ENCODE data around the gene KLK13.
A peak's percentile ranks its signal among the peaks of the same experiment; 100 is the strongest.

KLK13 gene

DNA sequence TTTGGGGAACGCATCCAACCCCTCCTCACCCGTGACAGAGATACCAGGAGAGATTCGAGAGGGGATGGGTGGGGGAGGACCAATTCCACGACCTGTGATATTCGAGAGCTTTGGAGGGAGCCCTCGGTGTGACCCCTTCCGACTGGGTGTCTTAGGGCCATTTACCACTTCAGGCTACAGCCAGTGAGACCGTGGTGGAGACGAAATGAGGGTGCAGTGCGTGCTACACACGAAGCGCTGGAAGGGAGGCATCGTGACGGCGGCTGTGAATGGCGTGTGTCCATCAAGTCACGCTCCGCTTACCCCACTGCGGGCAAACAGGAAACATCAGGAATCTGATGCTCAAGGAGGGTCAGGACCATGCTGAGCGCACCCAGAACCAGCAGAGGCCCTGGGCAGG lies 32.9 kb upstream of the KLK13 start:
- H2AFZ ChIP-seq: no peak overlapping the region
- no peak overlapping the region for H3K4me2 ChIP-seq (ENCODE audit: low read length)
- TF ChIP-seq, protein P1, sequence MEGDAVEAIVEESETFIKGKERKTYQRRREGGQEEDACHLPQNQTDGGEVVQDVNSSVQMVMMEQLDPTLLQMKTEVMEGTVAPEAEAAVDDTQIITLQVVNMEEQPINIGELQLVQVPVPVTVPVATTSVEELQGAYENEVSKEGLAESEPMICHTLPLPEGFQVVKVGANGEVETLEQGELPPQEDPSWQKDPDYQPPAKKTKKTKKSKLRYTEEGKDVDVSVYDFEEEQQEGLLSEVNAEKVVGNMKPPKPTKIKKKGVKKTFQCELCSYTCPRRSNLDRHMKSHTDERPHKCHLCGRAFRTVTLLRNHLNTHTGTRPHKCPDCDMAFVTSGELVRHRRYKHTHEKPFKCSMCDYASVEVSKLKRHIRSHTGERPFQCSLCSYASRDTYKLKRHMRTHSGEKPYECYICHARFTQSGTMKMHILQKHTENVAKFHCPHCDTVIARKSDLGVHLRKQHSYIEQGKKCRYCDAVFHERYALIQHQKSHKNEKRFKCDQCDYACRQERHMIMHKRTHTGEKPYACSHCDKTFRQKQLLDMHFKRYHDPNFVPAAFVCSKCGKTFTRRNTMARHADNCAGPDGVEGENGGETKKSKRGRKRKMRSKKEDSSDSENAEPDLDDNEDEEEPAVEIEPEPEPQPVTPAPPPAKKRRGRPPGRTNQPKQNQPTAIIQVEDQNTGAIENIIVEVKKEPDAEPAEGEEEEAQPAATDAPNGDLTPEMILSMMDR (IDR thresholded peaks at IDR 0.05): no peak
- H3K9ac ChIP-seq: no peak overlapping the region
- no peak overlapping the region for H3K4me3 ChIP-seq (ENCODE audit: low read depth, low read length)
- H3K4me1 ChIP-seq: peaks cover 7% of the 10 kb centered on the region
- H3K79me2 ChIP-seq: no peaks in the 10 kb centered on the region
- no peaks in the 10 kb centered on the region for H3K9me3 ChIP-seq (ENCODE audit: control insufficient read depth, low read length)
- H3K27ac ChIP-seq: no peak overlapping the region
- no peaks in the 10 kb centered on the region for H3K36me3 ChIP-seq (ENCODE audit: control insufficient read depth, insufficient read depth, low read length)
- H3K27me3 ChIP-seq (ENCODE audit: control insufficient read depth, insufficient read depth, low read length): no peaks in the 10 kb centered on the region

DNA sequence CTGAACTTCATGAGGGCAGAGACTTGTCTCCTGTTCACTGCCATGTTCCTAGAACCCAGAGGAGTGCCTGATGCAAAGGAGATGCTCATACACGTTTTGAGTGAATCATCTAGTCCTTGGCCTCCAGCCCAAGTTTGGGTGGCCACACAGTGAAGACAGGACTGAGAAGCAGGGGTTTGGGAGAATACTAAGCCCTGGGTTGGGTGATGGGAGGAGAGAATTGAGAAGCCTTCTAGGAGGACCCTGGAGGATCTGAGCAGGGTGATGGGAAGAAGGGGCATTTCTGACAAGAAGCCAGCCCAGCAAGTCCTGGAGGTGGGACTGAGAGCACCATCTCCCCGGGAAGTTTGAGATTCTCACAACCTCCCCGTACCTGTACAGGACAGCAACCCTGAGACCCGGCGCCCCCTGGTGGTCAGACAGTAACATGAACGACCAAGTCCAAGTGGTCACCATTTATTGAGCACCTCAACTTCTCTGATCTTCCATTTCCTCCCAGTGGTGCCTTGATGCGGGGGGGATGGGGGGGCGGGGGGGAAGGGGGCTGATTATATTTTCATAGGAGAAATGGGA lies 32.4 kb upstream of the KLK13 start:
- Histone ChIP-seq H3K27me3 (ENCODE audit: control insufficient read depth, insufficient read depth, low read length) (no peaks in the 10 kb centered on the region), H3K36me3 (ENCODE audit: control insufficient read depth, insufficient read depth, low read length) (no peaks in the 10 kb centered on the region), H3K79me2 (no peaks in the 10 kb centered on the region), H3K27ac (no peak overlapping the region), H3K4me2 (ENCODE audit: low read length) (no peak overlapping the region), H2AFZ (no peak overlapping the region), H3K4me1 (peaks cover 7% of the 10 kb centered on the region), H3K9ac (no peak overlapping the region), H3K9me3 (ENCODE audit: control insufficient read depth, low read length) (no peaks in the 10 kb centered on the region), H3K4me3 (ENCODE audit: low read depth, low read length) (no peak overlapping the region)
- TF ChIP-seq, protein P1 (IDR thresholded peaks at IDR 0.05): peak; percentile 66

DNA sequence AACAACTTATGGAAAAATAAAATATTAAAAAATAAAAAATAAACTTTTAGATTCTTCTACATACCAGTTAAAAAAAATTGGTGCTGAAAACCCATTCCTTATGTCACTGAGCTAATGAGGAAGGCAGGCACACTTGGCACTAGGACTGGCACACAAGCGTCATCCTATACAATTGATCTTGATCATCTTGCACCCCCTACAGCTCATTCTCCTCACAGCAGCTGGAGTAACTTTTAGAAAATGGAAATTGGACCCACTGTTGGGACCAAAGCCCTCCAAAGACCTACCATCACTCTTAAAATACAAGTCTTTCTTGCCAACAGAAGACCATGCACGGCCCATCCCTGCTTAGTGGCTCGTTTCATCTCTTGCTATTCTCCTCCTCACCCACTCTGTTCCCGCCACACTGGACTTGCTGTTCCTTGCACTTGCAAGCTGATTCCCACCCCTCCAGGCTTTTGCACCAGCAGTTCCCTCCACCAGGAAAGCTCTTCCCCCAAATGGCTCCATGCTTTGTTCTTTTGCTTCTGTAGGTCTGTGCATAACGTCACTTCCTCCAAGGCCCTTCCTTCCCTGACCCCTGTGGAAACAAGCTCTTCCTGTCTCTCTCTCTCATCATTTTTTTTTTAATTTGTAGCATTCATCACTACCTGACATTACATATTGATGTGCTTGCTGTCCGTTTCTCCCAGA lies 31.7 kb upstream of the KLK13 start:
- Histone ChIP-seq H3K36me3 (ENCODE audit: control insufficient read depth, insufficient read depth, low read length) (no peaks in the 10 kb centered on the region), H3K27ac (no peak overlapping the region), H3K79me2 (no peaks in the 10 kb centered on the region), H3K4me2 (ENCODE audit: low read length) (no peak overlapping the region), H3K4me1 (peaks cover 7% of the 10 kb centered on the region), H3K4me3 (ENCODE audit: low read depth, low read length) (no peak overlapping the region), H3K9me3 (ENCODE audit: control insufficient read depth, low read length) (no peaks in the 10 kb centered on the region), H3K9ac (no peak overlapping the region), H3K27me3 (ENCODE audit: control insufficient read depth, insufficient read depth, low read length) (no peaks in the 10 kb centered on the region), H2AFZ (no peak overlapping the region)
- TF ChIP-seq, protein P1 (IDR thresholded peaks at IDR 0.05): no peak

DNA sequence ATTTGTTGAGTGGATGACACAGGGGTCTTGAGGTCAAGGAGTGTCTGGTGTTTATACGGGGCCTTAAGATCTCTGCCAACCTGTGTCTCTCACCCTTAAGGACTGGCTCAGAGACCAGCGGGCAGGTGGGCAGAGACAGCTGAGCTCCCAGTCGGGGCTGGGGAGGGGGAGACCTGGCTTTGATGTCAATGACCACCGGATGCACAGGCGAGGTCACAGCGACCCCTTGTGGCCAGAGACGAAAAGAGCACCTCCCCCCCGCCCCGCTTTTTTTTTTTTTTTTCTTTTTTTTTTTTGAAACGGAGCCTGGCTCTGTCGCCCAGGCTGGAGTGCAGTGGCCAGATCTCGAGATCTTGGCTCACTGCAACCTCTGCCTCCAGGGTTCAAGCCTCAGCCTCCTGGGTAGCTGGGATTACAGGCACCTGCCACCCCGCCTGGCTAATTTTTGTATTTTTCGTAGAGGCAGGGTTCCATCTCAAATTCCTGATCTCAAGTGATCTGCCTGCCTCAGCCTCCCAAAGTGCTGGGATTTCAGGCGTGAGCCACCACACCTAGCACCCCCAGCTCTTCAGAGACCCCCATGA lies 29.9 kb upstream of the KLK13 start:
- Histone ChIP-seq H3K36me3 (ENCODE audit: control insufficient read depth, insufficient read depth, low read length) (no peaks in the 10 kb centered on the region), H3K4me2 (ENCODE audit: low read length) (no peak overlapping the region), H3K4me3 (ENCODE audit: low read depth, low read length) (no peak overlapping the region), H3K4me1 (peaks cover 7% of the 10 kb centered on the region), H3K79me2 (no peaks in the 10 kb centered on the region), H3K9me3 (ENCODE audit: control insufficient read depth, low read length) (no peaks in the 10 kb centered on the region), H3K9ac (no peak overlapping the region), H2AFZ (no peak overlapping the region), H3K27me3 (ENCODE audit: control insufficient read depth, insufficient read depth, low read length) (no peaks in the 10 kb centered on the region), H3K27ac (no peak overlapping the region)
- TF ChIP-seq, protein P1 (IDR thresholded peaks at IDR 0.05): peak; percentile 49

Data from parathyroid adenoma (tissue), 2 donors.